ENCODE measurements around the gene TNS3. TPM values are rescaled to one million over a fixed set of nuclear protein-coding genes. Genes with fewer than 3 reads are reported as not detected.

TNS3 gene
- total and polyA plus RNA-seq, 9 of the 15 experiments (the other 6 are each of a cell fraction or from before 2014, with no cell fraction given) = 0.20 TPM; not detected in 8

DNA sequence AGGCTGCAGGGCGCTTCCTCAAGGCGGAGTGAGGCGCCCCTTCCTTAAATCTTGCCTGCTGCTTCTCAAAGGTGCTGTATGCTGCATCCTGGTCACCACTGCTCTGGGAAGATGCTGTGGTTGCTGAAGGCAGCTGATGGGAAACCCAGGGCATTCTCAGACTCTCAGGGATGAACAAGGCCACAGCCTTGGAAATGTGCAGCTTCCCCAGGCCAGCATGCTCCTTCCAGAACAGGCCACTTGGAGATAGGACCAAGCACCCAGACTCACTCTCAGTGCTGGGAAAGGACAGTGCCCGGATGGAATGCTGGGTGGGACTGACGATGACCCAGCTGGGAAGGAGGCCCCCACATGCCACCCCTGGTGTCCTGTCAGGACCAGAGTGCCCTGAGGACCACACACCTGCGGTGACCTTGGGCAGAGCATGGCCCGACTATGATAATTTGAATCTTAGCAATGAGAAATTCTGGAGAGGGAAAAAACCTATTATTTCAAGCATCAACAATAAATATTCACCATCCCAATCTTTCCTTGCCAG is 235.5 kb downstream of the TNS3 start:
- Histone ChIP-seq H3K9me3 (replicated peaks; ENCODE audit: control insufficient read depth, insufficient read depth, low read depth, low read length) (no peaks in the 10 kb centered on the region), H3K9ac (ENCODE audit: insufficient read depth in 1 of 2, low read depth in 2 of 2, low read length in 2 of 2) (no peak overlapping the region), H3K27me3 (ENCODE audit: control insufficient read depth in 2 of 2, insufficient read depth in 2 of 2, low read length in 2 of 2) (peaks cover 29 to 62% of the 10 kb centered on the region in 2 experiments), H2AFZ (ENCODE audit: low read depth, low read length) (no peak overlapping the region), H3K4me2 (ENCODE audit: insufficient read depth, low read length) (no peak overlapping the region), H3K36me3 (ENCODE audit: control insufficient read depth, insufficient read depth, low read length) (no peaks in the 10 kb centered on the region), H3K4me1 (replicated peaks in 1 of 2; ENCODE audit: control insufficient read depth in 2 of 2, insufficient read depth in 2 of 2, low read length in 2 of 2) (no peaks in the 10 kb centered on the region; a peak in 1 of 5 replicates), H3K79me2 (ENCODE audit: control insufficient read depth, insufficient read depth, low read length) (no peaks in the 10 kb centered on the region), H4K20me1 (replicated peaks; ENCODE audit: control insufficient read depth, insufficient read depth, low read length) (no peaks in the 10 kb centered on the region; the same call in 1 of the 2 replicates), H3K4me3 (no peak overlapping the region), H3K9me1 (ENCODE audit: control insufficient read depth, insufficient read depth, low read length) (no peaks in the 10 kb centered on the region), H3K27ac (ENCODE audit: extremely low read depth, low read depth, low read length) (no peak overlapping the region)
- no peak for ATAC-seq
- ChIA-PET CTCF (ENCODE audit: low intra/inter-chr PET ratio) (no interaction called here), POLR2A (no interaction called here)
- BruUV-seq (replicated peaks) = no TSS peak
- FAIRE-seq = no peak
- in situ Hi-C loops (cut with MboI) = no loop called here
- intact Hi-C loops (cut with micrococcal nuclease) = no loop called here
- 0% methylated on average over 7 of the region's 7 CpGs for WGBS (ENCODE audit: insufficient coverage, low coverage, missing lambda C conversion rate)
- no peak for DNase-seq (ENCODE audit: extremely low read depth in 1 of 4, low spot score in 3 of 4)
- TF ChIP-seq, protein P1, sequence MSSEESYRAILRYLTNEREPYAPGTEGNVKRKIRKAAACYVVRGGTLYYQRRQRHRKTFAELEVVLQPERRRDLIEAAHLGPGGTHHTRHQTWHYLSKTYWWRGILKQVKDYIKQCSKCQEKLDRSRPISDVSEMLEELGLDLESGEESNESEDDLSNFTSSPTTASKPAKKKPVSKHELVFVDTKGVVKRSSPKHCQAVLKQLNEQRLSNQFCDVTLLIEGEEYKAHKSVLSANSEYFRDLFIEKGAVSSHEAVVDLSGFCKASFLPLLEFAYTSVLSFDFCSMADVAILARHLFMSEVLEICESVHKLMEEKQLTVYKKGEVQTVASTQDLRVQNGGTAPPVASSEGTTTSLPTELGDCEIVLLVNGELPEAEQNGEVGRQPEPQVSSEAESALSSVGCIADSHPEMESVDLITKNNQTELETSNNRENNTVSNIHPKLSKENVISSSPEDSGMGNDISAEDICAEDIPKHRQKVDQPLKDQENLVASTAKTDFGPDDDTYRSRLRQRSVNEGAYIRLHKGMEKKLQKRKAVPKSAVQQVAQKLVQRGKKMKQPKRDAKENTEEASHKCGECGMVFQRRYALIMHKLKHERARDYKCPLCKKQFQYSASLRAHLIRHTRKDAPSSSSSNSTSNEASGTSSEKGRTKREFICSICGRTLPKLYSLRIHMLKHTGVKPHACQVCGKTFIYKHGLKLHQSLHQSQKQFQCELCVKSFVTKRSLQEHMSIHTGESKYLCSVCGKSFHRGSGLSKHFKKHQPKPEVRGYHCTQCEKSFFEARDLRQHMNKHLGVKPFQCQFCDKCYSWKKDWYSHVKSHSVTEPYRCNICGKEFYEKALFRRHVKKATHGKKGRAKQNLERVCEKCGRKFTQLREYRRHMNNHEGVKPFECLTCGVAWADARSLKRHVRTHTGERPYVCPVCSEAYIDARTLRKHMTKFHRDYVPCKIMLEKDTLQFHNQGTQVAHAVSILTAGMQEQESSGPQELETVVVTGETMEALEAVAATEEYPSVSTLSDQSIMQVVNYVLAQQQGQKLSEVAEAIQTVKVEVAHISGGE (CRISPR knock-in tag; IDR thresholded peaks at IDR 0.05) = no peak
- TF ChIP-seq C11orf30 (IDR thresholded peaks at IDR 0.05; ENCODE audit: low read depth) (no peak), BRF1 (IDR thresholded peaks at IDR 0.05; ENCODE audit: borderline replicate concordance, extremely low read depth, insufficient read length) (no peak), FOXA3 (CRISPR knock-in tag; conservative IDR thresholded peaks at IDR 0.05 in 1 of 2, IDR thresholded peaks at IDR 0.05 in 1 of 2) (no peak), PATZ1 (CRISPR knock-in tag; IDR thresholded peaks at IDR 0.05; ENCODE audit: borderline replicate concordance) (no peak), ZBTB8A (IDR thresholded peaks at IDR 0.05; ENCODE audit: partially characterized antibody) (no peak), ZNF764 (CRISPR knock-in tag; IDR thresholded peaks at IDR 0.05; ENCODE audit: low read depth) (no peak), SP2 (IDR thresholded peaks at IDR 0.05; ENCODE audit: extremely low read depth, low read depth, low read length, poor library complexity, severe bottlenecking) (no peak), ZNF609 (CRISPR knock-in tag; IDR thresholded peaks at IDR 0.05; ENCODE audit: borderline replicate concordance) (no peak)
